ENCODE results near the gene BLOC1S3. TPM values are rescaled to one million over a fixed set of nuclear protein-coding genes. Genes with fewer than 3 reads are reported as not detected.

BLOC1S3 gene
- total RNA-seq, 1 donor from 2014 or later = 21.7 TPM

GRCh38 chr19:45182758-45183157 is 4.2 kb downstream of the BLOC1S3 start:
- DNase-seq (ENCODE audit: low spot score) = no peak

GRCh38 chr19:45184115-45184514 is 5.5 kb downstream of the BLOC1S3 start:
- no peak for DNase-seq (ENCODE audit: low spot score)

GRCh38 chr19:45186509-45187334 is 8.1 kb downstream of the BLOC1S3 start:
- no peak for DNase-seq (ENCODE audit: low spot score)

- no peak for DNase-seq (ENCODE audit: low spot score)
These were observed 9.0 kb downstream of the BLOC1S3 start for GRCh38 chr19:45187421-45188100.

GRCh38 chr19:45189971-45190370 is 11.4 kb downstream of the BLOC1S3 start:
- DNase-seq (ENCODE audit: low spot score) = no peak

- DNase-seq (ENCODE audit: low spot score) = no peak
These were observed 12.8 kb downstream of the BLOC1S3 start for GRCh38 chr19:45191375-45191774.

GRCh38 chr19:45195764-45196163 is 17.2 kb downstream of the BLOC1S3 start:
- DNase-seq (ENCODE audit: low spot score) = no peak

GRCh38 chr19:45200568-45200967 is 22.0 kb downstream of the BLOC1S3 start:
- DNase-seq (ENCODE audit: low spot score) = peak; percentile 42

GRCh38 chr19:45202637-45203036 is 24.1 kb downstream of the BLOC1S3 start:
- DNase-seq (ENCODE audit: low spot score) = peak; percentile 34

GRCh38 chr19:45205810-45206209 is 27.2 kb downstream of the BLOC1S3 start:
- no peak for DNase-seq (ENCODE audit: low spot score)

- DNase-seq (ENCODE audit: low spot score) = no peak
These were observed 27.7 kb downstream of the BLOC1S3 start for GRCh38 chr19:45206328-45206727.

- peak; percentile 92 for DNase-seq (ENCODE audit: low spot score)
These were observed 33.3 kb downstream of the BLOC1S3 start for GRCh38 chr19:45211751-45212381.

- no peak for DNase-seq (ENCODE audit: low spot score)
These were observed 34.4 kb downstream of the BLOC1S3 start for GRCh38 chr19:45213031-45213430.

- DNase-seq (ENCODE audit: low spot score) = peak; percentile 62
These were observed 37.0 kb downstream of the BLOC1S3 start for GRCh38 chr19:45215391-45216191.

GRCh38 chr19:45216667-45217066 is 38.1 kb downstream of the BLOC1S3 start:
- no peak for DNase-seq (ENCODE audit: low spot score)

- DNase-seq (ENCODE audit: low spot score) = no peak
These were observed 38.8 kb downstream of the BLOC1S3 start for GRCh38 chr19:45217193-45217956.

- no peak for DNase-seq (ENCODE audit: low spot score)
These were observed 39.4 kb downstream of the BLOC1S3 start for GRCh38 chr19:45217957-45218334.

- no peak for DNase-seq (ENCODE audit: low spot score)
These were observed 39.8 kb downstream of the BLOC1S3 start for GRCh38 chr19:45218426-45218825.

- DNase-seq (ENCODE audit: low spot score) = no peak
These were observed 40.5 kb downstream of the BLOC1S3 start for GRCh38 chr19:45218911-45219743.

GRCh38 chr19:45222724-45223123 is 44.1 kb downstream of the BLOC1S3 start:
- DNase-seq (ENCODE audit: low spot score) = no peak

Measured in mucosa of gallbladder (tissue), 1 donor.